ENCODE data around the gene C14orf132.

Gene C14orf132

GRCh38 chr14:96129128-96129736, 90.1 kb downstream of the C14orf132 start:
- Histone ChIP-seq H3K36me3 (ENCODE audit: control insufficient read depth in 1 of 2, insufficient read depth in 2 of 2, low read length in 2 of 2) (no peaks in the 10 kb centered on the region), H3K9ac (ENCODE audit: low read depth in 1 of 2, low read length in 2 of 2) (no peak overlapping the region), H3K4me3 (ENCODE audit: low read depth in 1 of 2, low read length in 2 of 2) (no peak overlapping the region), H3K27ac (ENCODE audit: low read depth, low read length) (no peak overlapping the region), H3K9me3 (ENCODE audit: control insufficient read depth in 1 of 2, low read length in 2 of 2) (no peaks in the 10 kb centered on the region), H3K27me3 (ENCODE audit: control insufficient read depth in 1 of 2, insufficient read depth in 2 of 2, low read length in 2 of 2) (no peaks in the 10 kb centered on the region), H3K4me1 (ENCODE audit: control insufficient read depth in 1 of 2, insufficient read depth in 2 of 2, low read length in 2 of 2) (peaks cover 0 to 12% of the 10 kb centered on the region in 2 donors)

GRCh38 chr14:96130391-96130790, 91.2 kb downstream of the C14orf132 start:
- Histone ChIP-seq H3K9me3 (ENCODE audit: control insufficient read depth in 1 of 2, low read length in 2 of 2) (no peaks in the 10 kb centered on the region), H3K4me3 (ENCODE audit: low read depth in 1 of 2, low read length in 2 of 2) (no peak overlapping the region), H3K36me3 (ENCODE audit: control insufficient read depth in 1 of 2, insufficient read depth in 2 of 2, low read length in 2 of 2) (no peaks in the 10 kb centered on the region), H3K27me3 (ENCODE audit: control insufficient read depth in 1 of 2, insufficient read depth in 2 of 2, low read length in 2 of 2) (no peaks in the 10 kb centered on the region), H3K4me1 (ENCODE audit: control insufficient read depth in 1 of 2, insufficient read depth in 2 of 2, low read length in 2 of 2) (peaks cover 0 to 12% of the 10 kb centered on the region in 2 donors), H3K27ac (ENCODE audit: low read depth, low read length) (no peak overlapping the region), H3K9ac (ENCODE audit: low read depth in 1 of 2, low read length in 2 of 2) (no peak overlapping the region)

DNA sequence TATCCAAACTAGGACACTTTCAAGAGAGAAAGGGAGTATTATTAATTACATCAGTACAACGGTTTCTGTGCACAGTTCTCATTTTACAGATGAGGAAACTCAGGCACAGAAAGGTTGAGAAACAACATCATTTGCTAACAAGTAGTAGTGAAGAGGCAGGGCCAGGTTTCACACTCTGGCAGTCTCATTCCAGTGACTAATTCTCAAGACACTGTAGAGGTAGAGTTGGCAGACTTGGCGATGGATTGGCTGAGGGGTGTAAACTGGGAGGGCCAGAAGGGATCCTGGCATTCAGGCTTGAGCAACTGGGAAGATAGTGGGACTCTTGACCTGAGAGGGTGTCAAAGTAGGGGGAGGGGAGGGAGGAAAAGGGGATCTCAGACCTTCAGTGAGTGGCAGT, 91.7 kb downstream of the C14orf132 start:
- no peaks in the 10 kb centered on the region for H3K36me3 ChIP-seq (ENCODE audit: control insufficient read depth in 1 of 2, insufficient read depth in 2 of 2, low read length in 2 of 2)
- no peak overlapping the region for H3K27ac ChIP-seq (ENCODE audit: low read depth, low read length)

DNA sequence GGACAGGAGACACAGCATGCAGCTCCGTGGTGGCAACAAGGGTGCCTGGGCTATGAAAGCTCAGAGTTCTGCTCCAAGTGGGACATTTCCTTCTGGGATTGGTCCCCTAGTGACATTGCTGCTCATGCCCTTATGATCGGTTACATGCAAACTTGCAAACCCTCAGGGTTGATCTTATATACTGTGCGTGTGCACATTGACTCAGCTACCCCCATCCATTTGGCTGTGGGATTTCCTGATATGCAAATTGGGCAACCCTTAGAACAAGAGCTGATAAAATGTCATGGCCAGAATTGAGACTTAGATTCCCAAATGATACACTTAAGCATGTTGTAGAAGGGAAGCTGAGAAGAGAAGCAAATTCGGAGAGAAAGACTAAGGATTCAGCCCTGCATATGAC, 92.7 kb downstream of the C14orf132 start:
- no peak overlapping the region for H3K27ac ChIP-seq (ENCODE audit: low read depth, low read length)
- H3K9me3 ChIP-seq (ENCODE audit: control insufficient read depth in 1 of 2, low read length in 2 of 2) = no peaks in the 10 kb centered on the region
- H3K9ac ChIP-seq (ENCODE audit: low read depth in 1 of 2, low read length in 2 of 2) = no peak overlapping the region
- peaks cover 0 to 5% of the 10 kb centered on the region in 2 donors for H3K4me1 ChIP-seq (ENCODE audit: control insufficient read depth in 1 of 2, insufficient read depth in 2 of 2, low read length in 2 of 2)
- no peaks in the 10 kb centered on the region for H3K27me3 ChIP-seq (ENCODE audit: control insufficient read depth in 1 of 2, insufficient read depth in 2 of 2, low read length in 2 of 2)
- H3K36me3 ChIP-seq (ENCODE audit: control insufficient read depth in 1 of 2, insufficient read depth in 2 of 2, low read length in 2 of 2) = no peaks in the 10 kb centered on the region
- H3K4me3 ChIP-seq (ENCODE audit: low read depth in 1 of 2, low read length in 2 of 2) = no peak overlapping the region

More for the DNA sequence above, 91.7 kb downstream of the C14orf132 start:
- Histone ChIP-seq H3K9me3 (ENCODE audit: control insufficient read depth in 1 of 2, low read length in 2 of 2) (no peaks in the 10 kb centered on the region), H3K27me3 (ENCODE audit: control insufficient read depth in 1 of 2, insufficient read depth in 2 of 2, low read length in 2 of 2) (no peaks in the 10 kb centered on the region), H3K4me3 (ENCODE audit: low read depth in 1 of 2, low read length in 2 of 2) (no peak overlapping the region), H3K4me1 (ENCODE audit: control insufficient read depth in 1 of 2, insufficient read depth in 2 of 2, low read length in 2 of 2) (peaks cover 0 to 11% of the 10 kb centered on the region in 2 donors), H3K9ac (ENCODE audit: low read depth in 1 of 2, low read length in 2 of 2) (no peak overlapping the region)

GRCh38 chr14:96134508-96134907, 95.3 kb downstream of the C14orf132 start:
- peaks cover 0 to 5% of the 10 kb centered on the region in 2 donors for H3K4me1 ChIP-seq (ENCODE audit: control insufficient read depth in 1 of 2, insufficient read depth in 2 of 2, low read length in 2 of 2)
- no peak overlapping the region for H3K9ac ChIP-seq (ENCODE audit: low read depth in 1 of 2, low read length in 2 of 2)
- H3K27ac ChIP-seq (ENCODE audit: low read depth, low read length) = no peak overlapping the region
- H3K4me3 ChIP-seq (ENCODE audit: low read depth in 1 of 2, low read length in 2 of 2) = no peak overlapping the region
- H3K36me3 ChIP-seq (ENCODE audit: control insufficient read depth in 1 of 2, insufficient read depth in 2 of 2, low read length in 2 of 2) = no peaks in the 10 kb centered on the region
- H3K27me3 ChIP-seq (ENCODE audit: control insufficient read depth in 1 of 2, insufficient read depth in 2 of 2, low read length in 2 of 2) = no peaks in the 10 kb centered on the region
- peaks cover 0 to 7% of the 10 kb centered on the region in 2 donors for H3K9me3 ChIP-seq (ENCODE audit: control insufficient read depth in 1 of 2, low read length in 2 of 2)

DNA sequence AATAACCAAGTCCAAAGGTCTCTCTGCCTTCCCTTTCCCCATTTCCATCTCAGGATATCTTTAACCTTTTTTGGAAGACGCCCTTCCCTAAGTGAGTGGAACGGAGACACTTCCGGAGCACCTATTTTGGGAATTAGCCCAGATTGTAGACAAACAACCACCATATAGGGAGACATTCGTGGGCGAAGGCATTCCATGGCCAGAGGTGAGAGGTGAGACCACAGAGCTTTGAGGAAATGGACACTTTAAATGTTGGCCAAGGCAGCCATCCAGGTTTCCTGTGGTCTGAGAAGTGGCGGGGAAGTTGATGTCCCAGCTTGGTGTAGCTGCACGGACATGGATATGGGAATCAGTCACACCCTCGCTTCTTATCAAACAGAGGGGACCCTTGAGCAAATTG, 96.1 kb downstream of the C14orf132 start:
- no peak overlapping the region for H3K9ac ChIP-seq (ENCODE audit: low read depth in 1 of 2, low read length in 2 of 2)
- H3K9me3 ChIP-seq (ENCODE audit: control insufficient read depth in 1 of 2, low read length in 2 of 2) = peaks cover 0 to 7% of the 10 kb centered on the region in 2 donors
- H3K27me3 ChIP-seq (ENCODE audit: control insufficient read depth in 1 of 2, insufficient read depth in 2 of 2, low read length in 2 of 2) = no peaks in the 10 kb centered on the region
- H3K36me3 ChIP-seq (ENCODE audit: control insufficient read depth in 1 of 2, insufficient read depth in 2 of 2, low read length in 2 of 2) = no peaks in the 10 kb centered on the region
- peaks cover 0 to 5% of the 10 kb centered on the region in 2 donors for H3K4me1 ChIP-seq (ENCODE audit: control insufficient read depth in 1 of 2, insufficient read depth in 2 of 2, low read length in 2 of 2)
- no peak overlapping the region for H3K27ac ChIP-seq (ENCODE audit: low read depth, low read length)
- H3K4me3 ChIP-seq (ENCODE audit: low read depth in 1 of 2, low read length in 2 of 2) = no peak overlapping the region

DNA sequence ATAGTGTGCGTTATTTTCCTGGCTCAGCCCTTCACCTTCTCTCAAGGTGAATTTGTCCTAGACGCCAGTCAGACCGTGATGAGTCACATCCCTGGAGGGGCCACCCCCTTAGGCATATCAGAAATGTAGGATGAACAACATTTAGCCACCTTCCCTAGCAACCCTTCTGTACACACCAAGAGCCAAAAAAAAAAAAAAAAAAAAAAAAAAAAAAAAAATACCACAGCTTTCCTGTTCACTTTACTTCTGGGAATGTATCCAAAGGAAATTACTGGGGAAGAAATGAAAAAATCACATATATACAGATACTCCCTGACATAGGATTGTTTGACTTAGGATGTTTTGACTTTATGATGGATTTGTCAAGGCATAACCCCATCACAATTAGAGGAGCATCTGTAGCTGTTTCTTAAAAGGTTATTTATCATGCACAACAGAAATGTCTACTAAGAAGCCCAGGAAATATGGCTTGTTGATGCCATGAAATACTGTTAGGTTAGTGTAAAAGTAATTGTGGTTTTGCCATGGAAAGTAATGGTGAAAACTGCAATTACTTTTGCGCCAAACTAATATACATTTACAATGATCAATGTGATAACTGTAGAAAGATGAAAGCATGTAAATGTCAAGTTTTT, 97.3 kb downstream of the C14orf132 start:
- Histone ChIP-seq H3K27ac (ENCODE audit: low read depth, low read length) (no peak overlapping the region), H3K9me3 (ENCODE audit: control insufficient read depth in 1 of 2, low read length in 2 of 2) (peaks cover 0 to 7% of the 10 kb centered on the region in 2 donors)

GRCh38 chr14:96138241-96138640, 99.1 kb downstream of the C14orf132 start:
- no peaks in the 10 kb centered on the region for H3K36me3 ChIP-seq (ENCODE audit: control insufficient read depth in 1 of 2, insufficient read depth in 2 of 2, low read length in 2 of 2)

More for the DNA sequence above, 97.3 kb downstream of the C14orf132 start:
- no peaks in the 10 kb centered on the region for H3K27me3 ChIP-seq (ENCODE audit: control insufficient read depth in 1 of 2, insufficient read depth in 2 of 2, low read length in 2 of 2)
- no peak overlapping the region for H3K9ac ChIP-seq (ENCODE audit: low read depth in 1 of 2, low read length in 2 of 2)
- H3K4me3 ChIP-seq (ENCODE audit: low read depth in 1 of 2, low read length in 2 of 2) = no peak overlapping the region
- no peaks in the 10 kb centered on the region for H3K36me3 ChIP-seq (ENCODE audit: control insufficient read depth in 1 of 2, insufficient read depth in 2 of 2, low read length in 2 of 2)
- H3K4me1 ChIP-seq (ENCODE audit: control insufficient read depth in 1 of 2, insufficient read depth in 2 of 2, low read length in 2 of 2) = peaks cover 0 to 5% of the 10 kb centered on the region in 2 donors

GRCh38 chr14:96139169-96139568, 100.0 kb downstream of the C14orf132 start:
- Histone ChIP-seq H3K9me3 (ENCODE audit: control insufficient read depth in 1 of 2, low read length in 2 of 2) (peaks cover 0 to 7% of the 10 kb centered on the region in 2 donors), H3K9ac (ENCODE audit: low read depth in 1 of 2, low read length in 2 of 2) (no peak overlapping the region), H3K27ac (ENCODE audit: low read depth, low read length) (no peak overlapping the region), H3K4me3 (ENCODE audit: low read depth in 1 of 2, low read length in 2 of 2) (no peak overlapping the region), H3K4me1 (ENCODE audit: control insufficient read depth in 1 of 2, insufficient read depth in 2 of 2, low read length in 2 of 2) (peaks cover 0 to 5% of the 10 kb centered on the region in 2 donors), H3K27me3 (ENCODE audit: control insufficient read depth in 1 of 2, insufficient read depth in 2 of 2, low read length in 2 of 2) (no peaks in the 10 kb centered on the region), H3K36me3 (ENCODE audit: control insufficient read depth in 1 of 2, insufficient read depth in 2 of 2, low read length in 2 of 2) (no peaks in the 10 kb centered on the region)

More at GRCh38 chr14:96138241-96138640, 99.1 kb downstream of the C14orf132 start:
- no peaks in the 10 kb centered on the region for H3K27me3 ChIP-seq (ENCODE audit: control insufficient read depth in 1 of 2, insufficient read depth in 2 of 2, low read length in 2 of 2)
- no peak overlapping the region for H3K27ac ChIP-seq (ENCODE audit: low read depth, low read length)
- peaks cover 0 to 5% of the 10 kb centered on the region in 2 donors for H3K4me1 ChIP-seq (ENCODE audit: control insufficient read depth in 1 of 2, insufficient read depth in 2 of 2, low read length in 2 of 2)
- H3K9me3 ChIP-seq (ENCODE audit: control insufficient read depth in 1 of 2, low read length in 2 of 2) = peaks cover 0 to 7% of the 10 kb centered on the region in 2 donors
- no peak overlapping the region for H3K9ac ChIP-seq (ENCODE audit: low read depth in 1 of 2, low read length in 2 of 2)
- no peak overlapping the region for H3K4me3 ChIP-seq (ENCODE audit: low read depth in 1 of 2, low read length in 2 of 2)

DNA sequence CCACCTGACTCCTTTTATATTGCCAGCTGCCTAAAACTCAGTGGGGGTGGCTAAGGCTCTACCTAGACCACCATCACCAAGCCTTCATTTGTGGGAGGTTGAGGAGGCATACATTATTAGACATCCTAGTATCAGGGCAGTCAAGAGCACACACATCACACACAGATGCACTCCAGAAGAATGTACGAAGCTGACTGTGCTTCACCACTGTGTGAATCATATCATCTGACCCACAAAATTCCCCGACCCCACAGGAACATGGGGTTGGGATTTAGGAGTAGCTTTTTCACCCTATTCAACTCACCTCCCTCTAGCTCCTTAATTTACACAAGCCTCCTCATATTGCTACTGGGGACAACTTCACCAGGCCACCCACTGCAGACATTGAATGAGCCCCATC, 100.7 kb downstream of the C14orf132 start:
- no peak overlapping the region for H3K9ac ChIP-seq (ENCODE audit: low read depth in 1 of 2, low read length in 2 of 2)
- peaks cover 0 to 5% of the 10 kb centered on the region in 2 donors for H3K4me1 ChIP-seq (ENCODE audit: control insufficient read depth in 1 of 2, insufficient read depth in 2 of 2, low read length in 2 of 2)
- H3K4me3 ChIP-seq (ENCODE audit: low read depth in 1 of 2, low read length in 2 of 2) = no peak overlapping the region
- no peaks in the 10 kb centered on the region for H3K36me3 ChIP-seq (ENCODE audit: control insufficient read depth in 1 of 2, insufficient read depth in 2 of 2, low read length in 2 of 2)
- peaks cover 0 to 7% of the 10 kb centered on the region in 2 donors for H3K9me3 ChIP-seq (ENCODE audit: control insufficient read depth in 1 of 2, low read length in 2 of 2)
- H3K27me3 ChIP-seq (ENCODE audit: control insufficient read depth in 1 of 2, insufficient read depth in 2 of 2, low read length in 2 of 2) = no peaks in the 10 kb centered on the region
- H3K27ac ChIP-seq (ENCODE audit: low read depth, low read length) = no peak overlapping the region
